HG02588 (cell line): ENCODE data around the gene TECPR2.

Source experiments
- ATAC-seq: cut with Tn5 transposase; IDR thresholded peaks from one replicate; pipeline ENCODE4 v1.9.1; 2021; ENCODE audit warnings: mild to moderate bottlenecking, moderate library complexity; ENCODE audit not compliant: unreplicated experiment

The TECPR2 gene

GRCh38 chr14:102462391-102462790 is 99.7 kb downstream of the TECPR2 start:
- ATAC-seq = no peak

GRCh38 chr14:102464006-102464405 is 101.3 kb downstream of the TECPR2 start:
- no peak for ATAC-seq

GRCh38 chr14:102464846-102465341 is 102.2 kb downstream of the TECPR2 start:
- no peak for ATAC-seq

GRCh38 chr14:102469261-102469660 is 106.5 kb downstream of the TECPR2 start:
- ATAC-seq = no peak

- no peak for ATAC-seq
Observed at GRCh38 chr14:102471921-102472790, 109.4 kb downstream of the TECPR2 start.

GRCh38 chr14:102472791-102473150 is 110.0 kb downstream of the TECPR2 start:
- ATAC-seq = no peak

- no peak for ATAC-seq
Observed at GRCh38 chr14:102473559-102473958, 110.8 kb downstream of the TECPR2 start.

GRCh38 chr14:102474934-102475333 is 112.2 kb downstream of the TECPR2 start:
- no peak for ATAC-seq

- no peak for ATAC-seq
Observed at GRCh38 chr14:102479107-102479506, 116.4 kb downstream of the TECPR2 start.

GRCh38 chr14:102479777-102480176 is 117.0 kb downstream of the TECPR2 start:
- no peak for ATAC-seq

- no peak for ATAC-seq
Observed at GRCh38 chr14:102481371-102481770, 118.6 kb downstream of the TECPR2 start.

- ATAC-seq = no peak
Observed at GRCh38 chr14:102481791-102482238, 119.1 kb downstream of the TECPR2 start.

- ATAC-seq = no peak
Observed at GRCh38 chr14:102484316-102484715, 121.6 kb downstream of the TECPR2 start.

GRCh38 chr14:102485693-102486512 is 123.2 kb downstream of the TECPR2 start:
- no peak for ATAC-seq

GRCh38 chr14:102486513-102487203 is 123.9 kb downstream of the TECPR2 start:
- ATAC-seq = no peak

- no peak for ATAC-seq
Observed at GRCh38 chr14:102487204-102487577, 124.5 kb downstream of the TECPR2 start.

- no peak for ATAC-seq
Observed at GRCh38 chr14:102490456-102490855, 127.7 kb downstream of the TECPR2 start.

- ATAC-seq = no peak
Observed at GRCh38 chr14:102491366-102491765, 128.6 kb downstream of the TECPR2 start.

- ATAC-seq = no peak
Observed at GRCh38 chr14:102491786-102492530, 129.2 kb downstream of the TECPR2 start.

GRCh38 chr14:102492531-102492910 is 129.8 kb downstream of the TECPR2 start:
- no peak for ATAC-seq
